HCT116 (cell line): ENCODE data around the gene GPA33. TPM values are rescaled to one million over a fixed set of nuclear protein-coding genes. Genes with fewer than 3 reads are reported as not detected.

ENCODE experiments used
- ATAC-seq: fragments of 200-7000 bp; cut with Tn5 transposase; 2 replicates; pipeline ENCODE4 v1.9.1; 2020; ENCODE audit warnings: mild to moderate bottlenecking, moderate library complexity
- BruUV-seq: library from RNA; stranded (reverse); fragments of 400-500 nt; replicated peaks from 2 replicates; lab custom pipeline; 2021; lab: Mats Ljungman, UMichigan
- CTCF ChIA-PET: fragments of 300-600 bp; sonication (Branson Sonifier 250); formaldehyde crosslinking; loops from one replicate; lab custom pipeline; 2021; ENCODE audit warnings: antibody characterized with exemption; lab: Charles Lee
- POLR2A ChIA-PET: fragments of 300-600, 350-600 bp; sonication (Branson Sonifier 250); formaldehyde crosslinking; loops from one replicate; lab custom pipeline; 2021; ENCODE audit warnings: antibody characterized with exemption; lab: Charles Lee
- RAD21 ChIA-PET, 2 experiments: fragments of 300-600 bp; sonication (Branson Sonifier 250); formaldehyde crosslinking; loops; one replicate each; lab custom pipeline; 2023; ENCODE audit warnings: low total read pairs in 2 of 2; ENCODE audit not compliant: uncharacterized antibody in 2 of 2, unreplicated experiment in 2 of 2, low non-redundant PET in 1 of 2; lab: Charles Lee
- DNase-seq: peaks from one replicate; pipeline ENCODE4 v3.0.0-alpha.2; 2010; ENCODE audit warnings: low read depth, low spot score
- H2AFZ ChIP-seq: fragments of 200-600 bp; shearing (Covaris generic), sonication (generic); 2 replicates; pipeline ENCODE4 v1.6.1; 2017; ENCODE audit warnings: low read depth, mixed run types, mixed read lengths, antibody characterized with exemption, low read length; ENCODE audit not compliant: poor library complexity, severe bottlenecking
- H3K27ac ChIP-seq: 2 replicates; pipeline ENCODE4 v1.5.1; 2012; ENCODE audit warnings: low read depth, low read length
- H3K27me3 ChIP-seq: fragments of 200-600 bp; sonication (generic); 2 replicates; pipeline ENCODE4 v1.6.1; 2016; ENCODE audit warnings: mixed run types, low read length, mixed read lengths; ENCODE audit not compliant: insufficient read depth
- H3K36me3 ChIP-seq, 2 experiments: fragments of 200-500 bp in 1 of 2; fragments of 200-600 bp in 1 of 2; sonication (Bioruptor generic) in 1 of 2; sonication (generic) in 1 of 2; 2 replicates each; pipeline versions ENCODE4 v1.5.1 to v1.6.1; 2014 to 2016; ENCODE audit warnings: low read length in 2 of 2, inconsistent platforms in 1 of 2, mixed read lengths in 1 of 2, mixed run types in 1 of 2; ENCODE audit not compliant: insufficient read depth in 2 of 2, control insufficient read depth in 1 of 2
- H3K4me1 ChIP-seq, 2 experiments: fragments of 200-600 bp in 1 of 2; sonication (generic) in 1 of 2; 2 replicates each; pipeline versions ENCODE4 v1.5.1 to v1.6.1; 2012 to 2017; ENCODE audit warnings: low read length in 2 of 2, inconsistent platforms in 1 of 2, mild to moderate bottlenecking in 1 of 2, mixed read lengths in 1 of 2, mixed run types in 1 of 2, moderate library complexity in 1 of 2; ENCODE audit not compliant: insufficient read depth in 2 of 2, control insufficient read depth in 1 of 2
- H3K4me2 ChIP-seq: fragments of 200-600 bp; sonication (generic); 2 replicates; pipeline ENCODE4 v1.6.1; 2017; ENCODE audit warnings: mixed run types, low read length, mixed read lengths
- H3K4me3 ChIP-seq, 2 experiments: fragments of 200-600 bp in 1 of 2; sonication (generic) in 1 of 2; replicated peaks in 1 of 2; 2 replicates each; pipeline ENCODE4 v1.5.1; 2011 to 2016; ENCODE audit warnings: low read length in 2 of 2, control low read depth in 1 of 2, low read depth in 1 of 2, mild to moderate bottlenecking in 1 of 2, mixed read lengths in 1 of 2, mixed run types in 1 of 2
- H3K79me2 ChIP-seq: fragments of 200-600 bp; sonication (generic); 2 replicates; pipeline ENCODE4 v1.6.1; 2017; ENCODE audit warnings: mild to moderate bottlenecking, mixed run types, low read length, moderate library complexity, mixed read lengths; ENCODE audit not compliant: insufficient read depth
- H3K9ac ChIP-seq: fragments of 200-600 bp; sonication (generic); 2 replicates; pipeline ENCODE4 v1.6.1; 2016; ENCODE audit warnings: low read length, mixed read lengths
- H3K9me2 ChIP-seq: fragments of 200-600 bp; sonication (generic), shearing (Covaris generic); 2 replicates; pipeline ENCODE4 v1.6.1; 2017; ENCODE audit warnings: mixed run types, mild to moderate bottlenecking, moderate library complexity; ENCODE audit not compliant: insufficient read depth
- H3K9me3 ChIP-seq, 2 experiments: fragments of 200-500 bp in 1 of 2; fragments of 200-600 bp in 1 of 2; sonication (Bioruptor generic) in 1 of 2; sonication (generic) in 1 of 2; 2 replicates each; pipeline ENCODE4 v1.6.1; 2014 to 2017; ENCODE audit warnings: low read length in 2 of 2, mixed read lengths in 2 of 2, inconsistent platforms in 1 of 2, low read depth in 1 of 2, mild to moderate bottlenecking in 1 of 2, mixed run types in 1 of 2, moderate library complexity in 1 of 2; ENCODE audit not compliant: control insufficient read depth in 1 of 2, insufficient read depth in 1 of 2
- H4K20me1 ChIP-seq: fragments of 200-600 bp; sonication (generic), shearing (Covaris generic); 2 replicates; pipeline ENCODE4 v1.6.1; 2017; ENCODE audit warnings: mixed run types, mild to moderate bottlenecking, moderate library complexity; ENCODE audit not compliant: insufficient read depth
- CBX3 ChIP-seq: IDR thresholded peaks from 2 replicates; pipeline ENCODE4 v1.6.1; 2012; ENCODE audit warnings: low read depth
- CEBPB ChIP-seq: IDR thresholded peaks from 2 replicates; pipeline ENCODE4 v1.6.1; 2012; ENCODE audit warnings: low read depth
- EGR1 ChIP-seq: IDR thresholded peaks from 2 replicates; pipeline ENCODE4 v1.6.1; 2012; ENCODE audit warnings: low read depth
- EZH2phosphoT487 ChIP-seq: fragments of 200-600 bp; IDR thresholded peaks from 2 replicates; pipeline ENCODE4 v1.6.1; 2018; ENCODE audit warnings: antibody characterized with exemption, borderline replicate concordance
- JUND ChIP-seq: IDR thresholded peaks from 2 replicates; pipeline ENCODE4 v1.6.1; 2012
- POLR2AphosphoS5 ChIP-seq: IDR thresholded peaks from 2 replicates; pipeline ENCODE4 v1.6.1; 2011; ENCODE audit warnings: mild to moderate bottlenecking, low read depth, low read length, moderate library complexity
- RAD21 ChIP-seq: IDR thresholded peaks from 2 replicates; pipeline ENCODE4 v1.6.1; 2012; ENCODE audit warnings: low read depth, mild to moderate bottlenecking
- SIN3A ChIP-seq: IDR thresholded peaks from 2 replicates; pipeline ENCODE4 v1.6.1; 2012; ENCODE audit warnings: low read depth
- ZNF274 ChIP-seq: fragments of 200-500 bp; sonication (Bioruptor generic); IDR thresholded peaks from 2 replicates; pipeline ENCODE4 v1.6.1; 2014; ENCODE audit warnings: mild to moderate bottlenecking, low read depth, low read length, inconsistent platforms
- intact Hi-C: fragments of 100-400 bp; cut with micrococcal nuclease; formaldehyde crosslinking; loops from 2 replicates; pipeline ENCODE4 v1.10.0; 2022
- total RNA-seq: library from RNA; stranded (reverse); gene quantifications from one replicate; pipeline ENCODE4 v1.2.1, GENCODE V29; 2021; ENCODE audit not compliant: unreplicated experiment
- TF ChIP-seq, protein P1 (sequence below): IDR thresholded peaks from 2 replicates; pipeline ENCODE4 v1.6.1; 2011; ENCODE audit warnings: mild to moderate bottlenecking, low read length, moderate library complexity; ENCODE audit not compliant: insufficient replicate concordance; ENCODE audit errors: extremely low read depth
- TF ChIP-seq, protein P2 (sequence below), 3 experiments: fragments of 200-600 bp in 1 of 3; sonication (generic) in 1 of 3; IDR thresholded peaks in 2 of 3; conservative IDR thresholded peaks in 1 of 3; 2 replicates each; pipeline ENCODE4 v1.5.1; 2012 to 2017; ENCODE audit warnings: low read depth in 2 of 3, low read length in 2 of 3, antibody characterized with exemption in 1 of 3, borderline replicate concordance in 1 of 3, control low read depth in 1 of 3, mild to moderate bottlenecking in 1 of 3, mixed read lengths in 1 of 3, mixed run types in 1 of 3, moderate library complexity in 1 of 3; ENCODE audit not compliant: insufficient read depth in 1 of 3
- TF ChIP-seq, protein P3 (sequence below): IDR thresholded peaks from 2 replicates; pipeline ENCODE4 v1.6.1; 2012

The GPA33 gene
- total RNA-seq, 1 experiment from 2014 or later = 0.22 TPM

DNA sequence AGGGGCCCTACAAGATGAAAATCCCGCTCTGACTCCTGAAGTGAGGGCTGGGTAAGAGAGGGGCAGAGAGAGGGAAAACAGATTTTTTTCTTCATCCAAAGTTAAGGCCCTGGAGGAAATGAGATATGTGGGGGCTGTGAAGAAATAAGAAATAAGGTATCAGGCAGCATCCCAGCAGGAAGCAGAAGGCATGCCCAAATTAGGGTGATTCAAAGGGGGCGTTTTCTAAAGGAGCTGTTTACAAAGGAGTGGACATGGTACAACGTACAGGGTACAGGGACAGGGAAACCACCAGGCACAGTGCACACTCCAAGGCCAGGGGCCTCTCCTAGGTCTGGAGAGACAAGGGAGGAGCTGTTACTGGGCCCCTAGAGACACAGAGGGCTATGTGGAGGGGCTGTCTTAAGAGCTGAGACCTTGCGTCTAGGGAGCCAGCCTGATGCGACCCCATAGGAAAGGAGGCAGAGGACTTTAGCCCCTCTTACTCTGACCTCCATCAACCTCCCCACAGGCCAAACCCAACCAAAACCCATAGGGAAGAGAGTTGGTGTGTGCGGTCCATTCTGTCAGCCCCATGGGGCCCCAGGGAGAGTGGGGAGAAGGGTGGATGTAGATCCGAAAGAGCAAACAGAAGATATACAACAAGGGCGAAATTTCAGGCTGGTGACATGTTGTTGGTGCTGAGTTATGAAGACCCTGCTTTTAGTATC, 42.3 kb upstream of the GPA33 start:
- ChIA-PET RAD21 (interaction anchor here in 1 of 2 experiments (0.7 kb wide), 1 partner anchor 24 kb away, joined by 3 read pairs; no protein-coding TSS in a partner anchor), POLR2A (no interaction called here), CTCF (no interaction called here)
- Histone ChIP-seq H2AFZ (no peak overlapping the region), H3K9me2 (no peaks in the 10 kb centered on the region), H3K9ac (no peak overlapping the region), H3K79me2 (no peaks in the 10 kb centered on the region), H4K20me1 (no peaks in the 10 kb centered on the region), H3K4me1 (peaks cover 0 to 7% of the 10 kb centered on the region in 2 experiments; a peak in 1 of 4 replicates), H3K9me3 (no peaks in the 10 kb centered on the region), H3K4me3 (no peak overlapping the region), H3K27ac (no peak overlapping the region), H3K27me3 (peaks cover 6% of the 10 kb centered on the region; the same call in 1 of the 2 replicates), H3K4me2 (no peak overlapping the region), H3K36me3 (no peaks in the 10 kb centered on the region)
- intact Hi-C loops = no loop called here
- BruUV-seq = no TSS peak
- no peak for DNase-seq
- ATAC-seq = no peak
- TF ChIP-seq, protein P1, sequence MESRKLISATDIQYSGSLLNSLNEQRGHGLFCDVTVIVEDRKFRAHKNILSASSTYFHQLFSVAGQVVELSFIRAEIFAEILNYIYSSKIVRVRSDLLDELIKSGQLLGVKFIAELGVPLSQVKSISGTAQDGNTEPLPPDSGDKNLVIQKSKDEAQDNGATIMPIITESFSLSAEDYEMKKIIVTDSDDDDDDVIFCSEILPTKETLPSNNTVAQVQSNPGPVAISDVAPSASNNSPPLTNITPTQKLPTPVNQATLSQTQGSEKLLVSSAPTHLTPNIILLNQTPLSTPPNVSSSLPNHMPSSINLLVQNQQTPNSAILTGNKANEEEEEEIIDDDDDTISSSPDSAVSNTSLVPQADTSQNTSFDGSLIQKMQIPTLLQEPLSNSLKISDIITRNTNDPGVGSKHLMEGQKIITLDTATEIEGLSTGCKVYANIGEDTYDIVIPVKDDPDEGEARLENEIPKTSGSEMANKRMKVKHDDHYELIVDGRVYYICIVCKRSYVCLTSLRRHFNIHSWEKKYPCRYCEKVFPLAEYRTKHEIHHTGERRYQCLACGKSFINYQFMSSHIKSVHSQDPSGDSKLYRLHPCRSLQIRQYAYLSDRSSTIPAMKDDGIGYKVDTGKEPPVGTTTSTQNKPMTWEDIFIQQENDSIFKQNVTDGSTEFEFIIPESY = no peak
- TF ChIP-seq SIN3A = no peak

DNA sequence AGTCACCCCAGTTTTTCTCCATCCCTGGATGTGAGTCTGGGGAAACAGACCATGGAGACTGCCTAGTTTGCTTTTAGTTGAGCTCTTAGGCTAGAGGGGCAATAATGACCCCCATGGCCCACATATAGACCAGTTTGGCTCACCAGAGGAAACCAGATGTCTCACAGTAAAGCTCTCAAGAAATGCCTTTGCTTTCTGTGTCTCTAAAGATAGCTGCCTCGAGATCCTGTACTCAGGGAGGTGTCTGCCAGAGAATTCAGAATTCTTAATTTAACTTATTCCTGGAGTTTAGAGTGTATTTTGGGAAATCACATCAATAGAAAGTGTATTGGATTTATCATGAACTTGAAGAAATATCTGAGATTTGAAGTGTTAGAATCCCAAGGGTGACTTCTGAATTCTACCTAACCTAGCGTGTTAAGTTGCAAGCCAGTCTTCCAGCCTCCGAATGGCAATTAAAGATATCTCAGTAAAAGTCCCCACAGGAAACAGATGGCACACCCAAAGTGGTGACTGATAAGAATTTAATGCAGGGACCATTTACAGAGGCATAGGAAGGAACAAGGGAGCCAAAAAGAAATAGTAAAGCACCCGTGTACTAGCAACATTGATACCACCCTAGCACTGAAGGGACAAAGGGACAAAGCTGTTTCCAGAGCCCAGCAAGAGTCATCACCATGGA, 40.8 kb upstream of the GPA33 start:
- H3K9me2 ChIP-seq = no peaks in the 10 kb centered on the region
- H3K36me3 ChIP-seq = no peaks in the 10 kb centered on the region
- peaks cover 0 to 2% of the 10 kb centered on the region in 2 experiments; a peak in 1 of 4 replicates for H3K4me1 ChIP-seq
- H3K27me3 ChIP-seq = peaks cover 6% of the 10 kb centered on the region; the same call in 1 of the 2 replicates
- BruUV-seq = no TSS peak
- H3K27ac ChIP-seq = no peak overlapping the region
- no peak overlapping the region for H3K9ac ChIP-seq
- intact Hi-C loops = no loop called here
- DNase-seq = no peak
- H3K79me2 ChIP-seq = no peaks in the 10 kb centered on the region
- H3K4me2 ChIP-seq = no peak overlapping the region
- ChIA-PET RAD21 (no interaction called here), POLR2A (no interaction called here)
- H3K9me3 ChIP-seq = no peaks in the 10 kb centered on the region
- H4K20me1 ChIP-seq = no peaks in the 10 kb centered on the region
- H3K4me3 ChIP-seq = no peak overlapping the region
- TF ChIP-seq EZH2phosphoT487 (no peak), RAD21 (no peak), CBX3 (no peak), JUND (no peak), ZNF274 (no peak), EGR1 (no peak), CEBPB (no peak), POLR2AphosphoS5 (no peak)
- TF ChIP-seq, protein P2, sequence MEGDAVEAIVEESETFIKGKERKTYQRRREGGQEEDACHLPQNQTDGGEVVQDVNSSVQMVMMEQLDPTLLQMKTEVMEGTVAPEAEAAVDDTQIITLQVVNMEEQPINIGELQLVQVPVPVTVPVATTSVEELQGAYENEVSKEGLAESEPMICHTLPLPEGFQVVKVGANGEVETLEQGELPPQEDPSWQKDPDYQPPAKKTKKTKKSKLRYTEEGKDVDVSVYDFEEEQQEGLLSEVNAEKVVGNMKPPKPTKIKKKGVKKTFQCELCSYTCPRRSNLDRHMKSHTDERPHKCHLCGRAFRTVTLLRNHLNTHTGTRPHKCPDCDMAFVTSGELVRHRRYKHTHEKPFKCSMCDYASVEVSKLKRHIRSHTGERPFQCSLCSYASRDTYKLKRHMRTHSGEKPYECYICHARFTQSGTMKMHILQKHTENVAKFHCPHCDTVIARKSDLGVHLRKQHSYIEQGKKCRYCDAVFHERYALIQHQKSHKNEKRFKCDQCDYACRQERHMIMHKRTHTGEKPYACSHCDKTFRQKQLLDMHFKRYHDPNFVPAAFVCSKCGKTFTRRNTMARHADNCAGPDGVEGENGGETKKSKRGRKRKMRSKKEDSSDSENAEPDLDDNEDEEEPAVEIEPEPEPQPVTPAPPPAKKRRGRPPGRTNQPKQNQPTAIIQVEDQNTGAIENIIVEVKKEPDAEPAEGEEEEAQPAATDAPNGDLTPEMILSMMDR (IDR thresholded peaks at IDR 0.05 in 2 of 3, conservative IDR thresholded peaks at IDR 0.05 in 1 of 3; ENCODE audit: borderline replicate concordance in 1 of 3, insufficient read depth in 1 of 3, low read depth in 2 of 3, low read length in 2 of 3) = no peak
- TF ChIP-seq, protein P3, sequence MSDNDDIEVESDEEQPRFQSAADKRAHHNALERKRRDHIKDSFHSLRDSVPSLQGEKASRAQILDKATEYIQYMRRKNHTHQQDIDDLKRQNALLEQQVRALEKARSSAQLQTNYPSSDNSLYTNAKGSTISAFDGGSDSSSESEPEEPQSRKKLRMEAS = no peak
- TF ChIP-seq, all 23 proteins: peak for 0
- CTCF ChIA-PET = no interaction called here
- ATAC-seq = no peak
- H2AFZ ChIP-seq = no peak overlapping the region
